Activated T-cell treated with anti-CD3 and anti-CD28 coated beads for 24 hours (primary cell): Measurements from ENCODE around the gene CAD.

Source experiments
- DNase-seq: peaks from one replicate; pipeline ENCODE4 v3.0.0-alpha.2; 2020; ENCODE audit warnings: low read depth

The CAD gene

GRCh38 chr2:27281855-27282559 is 64.8 kb downstream of the CAD start, which contains the start of gene TRIM54:
Gene TRIM54, plus strand, starts transcription at chr2:27282429. Its CDS starts 303 bp downstream, at chr2:27282732.
- no peak for DNase-seq

- no peak for DNase-seq
Observed at GRCh38 chr2:27282892-27283291, 65.7 kb downstream of the CAD start.

GRCh38 chr2:27284996-27285395 is 67.8 kb downstream of the CAD start:
- no peak for DNase-seq

- no peak for DNase-seq
Observed at GRCh38 chr2:27285481-27285880, 68.3 kb downstream of the CAD start.

GRCh38 chr2:27288610-27289009 is 71.4 kb downstream of the CAD start:
- no peak for DNase-seq

DNA sequence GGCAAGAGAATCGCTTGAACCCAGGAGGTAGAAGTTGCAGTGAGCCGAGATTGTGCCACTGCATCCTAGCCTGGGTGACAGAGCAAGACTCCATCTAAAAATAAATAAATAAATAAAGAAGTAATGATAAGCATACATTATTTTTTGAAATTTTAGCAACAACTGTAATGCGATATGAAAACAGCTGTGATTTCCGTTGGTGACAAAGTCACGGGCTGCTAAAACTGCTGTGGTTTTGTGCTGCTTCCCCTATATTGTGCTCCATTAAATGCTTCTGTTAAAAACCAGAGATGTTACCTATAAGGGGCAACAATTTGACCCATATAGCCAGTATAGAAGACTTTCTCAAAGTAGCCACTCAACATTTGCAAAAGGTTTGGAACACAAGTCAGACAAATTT is 73.4 kb downstream of the CAD start:
- no peak for DNase-seq

DNA sequence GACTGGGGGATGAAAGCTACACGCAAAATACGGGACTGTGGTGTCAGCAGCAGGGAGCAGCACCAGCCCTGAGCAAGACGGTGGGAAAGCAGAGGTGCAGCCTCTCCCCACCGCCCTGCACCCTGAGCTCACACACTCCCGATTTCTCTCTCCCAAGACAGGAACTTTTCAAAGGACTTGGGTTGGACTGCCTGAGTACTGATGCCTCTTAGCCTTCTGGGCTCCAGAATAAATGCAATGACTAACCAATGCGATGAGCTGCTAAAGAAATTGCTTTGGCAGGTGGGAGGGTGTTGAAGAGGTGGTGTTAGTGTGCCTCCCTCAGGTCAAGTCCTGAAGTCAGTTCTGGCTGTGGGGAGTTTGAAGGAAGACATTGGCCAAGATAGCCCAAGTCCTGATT is 74.7 kb downstream of the CAD start:
- no peak for DNase-seq
